Left ventricle myocardium inferior (tissue), 1 donor: ENCODE results near the gene LAMTOR2. TPM values are rescaled to one million over a fixed set of nuclear protein-coding genes. Genes with fewer than 3 reads are reported as not detected.
A peak's percentile ranks its signal among the peaks of the same experiment; 100 is the strongest.

Source experiments
- DNase-seq: peaks from one replicate; pipeline ENCODE4 v3.0.0-alpha.2; 2020
- H3K27ac ChIP-seq: fragments of 200-600 bp; replicated peaks from 2 replicates; pipeline ENCODE4 v1.8.0; 2021
- H3K27me3 ChIP-seq: fragments of 200-600 bp; 2 replicates; pipeline ENCODE4 v1.8.0; 2021; ENCODE audit warnings: low read depth
- H3K36me3 ChIP-seq: fragments of 200-600 bp; 2 replicates; pipeline ENCODE4 v1.8.0; 2021
- H3K4me1 ChIP-seq: fragments of 200-600 bp; 2 replicates; pipeline ENCODE4 v1.8.0; 2021
- H3K4me3 ChIP-seq: fragments of 200-600 bp; 2 replicates; pipeline ENCODE4 v1.8.0; 2021; ENCODE audit warnings: mild to moderate bottlenecking, moderate library complexity
- H3K9me3 ChIP-seq: fragments of 200-600 bp; replicated peaks from 2 replicates; pipeline ENCODE4 v1.8.0; 2021
- intact Hi-C: fragments of 100-400 bp; cut with micrococcal nuclease; formaldehyde crosslinking; loops from one replicate; pipeline ENCODE4 v1.11.0; 2022
- total RNA-seq: library from RNA; stranded (reverse); fragmentation: NEBNext Ultra II Directional; extraction: Animal tissue kit (Norgen Biotek cat#: 25700); gene quantifications from one replicate; pipeline ENCODE4 v1.2.1, GENCODE V29; 2021
- TF ChIP-seq, protein P1 (sequence below): fragments of 200-600 bp; IDR thresholded peaks from 2 replicates; pipeline ENCODE4 v1.8.0; 2021; ENCODE audit warnings: antibody characterized with exemption, mild to moderate bottlenecking, borderline replicate concordance
- donor health status: DM: no; HTN: yes; CAD: no; lungs with severe emphysema.

Gene LAMTOR2
- total RNA-seq, 1 donor from 2014 or later, result 55.0 TPM

DNA sequence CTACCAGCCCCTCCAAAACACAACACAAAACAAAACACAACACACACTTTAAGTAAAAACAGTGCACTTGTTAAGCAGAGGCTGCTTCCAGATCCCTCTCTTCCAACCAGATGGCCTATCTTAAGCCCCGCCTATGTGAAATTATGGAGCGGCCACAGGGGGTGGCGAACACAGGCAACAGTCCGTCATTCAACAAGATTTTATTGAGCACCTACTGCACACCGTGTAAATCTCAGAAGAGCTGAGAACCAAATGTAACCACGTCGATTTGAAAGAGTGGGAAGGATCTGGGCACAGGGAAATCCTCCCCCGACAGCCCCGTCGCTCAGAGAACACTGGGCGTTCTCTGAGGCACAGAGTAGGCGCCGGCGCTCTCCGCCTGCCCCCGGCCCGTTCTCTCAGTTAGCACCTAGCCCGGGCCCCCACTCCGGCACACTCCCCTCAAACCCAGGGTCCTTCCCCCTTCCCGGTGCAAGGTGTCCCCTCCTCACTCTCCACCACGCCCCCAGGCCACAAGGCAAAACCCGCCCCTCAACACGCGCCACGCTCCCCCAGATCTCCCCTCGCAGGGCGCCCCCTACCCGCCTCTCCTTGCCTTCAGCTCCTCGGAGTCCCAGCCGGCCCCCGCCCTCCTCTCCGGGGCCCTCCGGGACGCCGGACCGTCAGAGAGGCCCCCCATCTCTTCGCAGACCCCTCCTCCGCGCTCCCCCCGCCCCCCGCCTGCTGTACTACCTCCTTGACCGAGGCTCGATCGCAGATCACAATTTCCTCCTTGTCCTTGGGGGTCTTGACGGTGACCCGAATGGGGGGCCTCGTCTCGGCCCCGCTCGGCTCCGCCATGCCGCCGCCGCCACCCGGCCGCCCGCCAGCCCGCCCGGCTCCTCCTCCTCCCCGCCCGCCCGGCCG is 1.5 kb upstream of the LAMTOR2 start:
- Histone ChIP-seq H3K27ac (peak overlapping the region; percentile 99), H3K36me3 (peaks cover 28% of the 10 kb centered on the region), H3K27me3 (no peaks in the 10 kb centered on the region), H3K4me3 (peak overlapping the region; percentile 95), H3K4me1 (peaks cover 65% of the 10 kb centered on the region), H3K9me3 (no peaks in the 10 kb centered on the region)
- TF ChIP-seq, protein P1, sequence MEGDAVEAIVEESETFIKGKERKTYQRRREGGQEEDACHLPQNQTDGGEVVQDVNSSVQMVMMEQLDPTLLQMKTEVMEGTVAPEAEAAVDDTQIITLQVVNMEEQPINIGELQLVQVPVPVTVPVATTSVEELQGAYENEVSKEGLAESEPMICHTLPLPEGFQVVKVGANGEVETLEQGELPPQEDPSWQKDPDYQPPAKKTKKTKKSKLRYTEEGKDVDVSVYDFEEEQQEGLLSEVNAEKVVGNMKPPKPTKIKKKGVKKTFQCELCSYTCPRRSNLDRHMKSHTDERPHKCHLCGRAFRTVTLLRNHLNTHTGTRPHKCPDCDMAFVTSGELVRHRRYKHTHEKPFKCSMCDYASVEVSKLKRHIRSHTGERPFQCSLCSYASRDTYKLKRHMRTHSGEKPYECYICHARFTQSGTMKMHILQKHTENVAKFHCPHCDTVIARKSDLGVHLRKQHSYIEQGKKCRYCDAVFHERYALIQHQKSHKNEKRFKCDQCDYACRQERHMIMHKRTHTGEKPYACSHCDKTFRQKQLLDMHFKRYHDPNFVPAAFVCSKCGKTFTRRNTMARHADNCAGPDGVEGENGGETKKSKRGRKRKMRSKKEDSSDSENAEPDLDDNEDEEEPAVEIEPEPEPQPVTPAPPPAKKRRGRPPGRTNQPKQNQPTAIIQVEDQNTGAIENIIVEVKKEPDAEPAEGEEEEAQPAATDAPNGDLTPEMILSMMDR, result peak; percentile 35
- intact Hi-C loops, result no loop called here
- DNase-seq, result peak; percentile 55

DNA sequence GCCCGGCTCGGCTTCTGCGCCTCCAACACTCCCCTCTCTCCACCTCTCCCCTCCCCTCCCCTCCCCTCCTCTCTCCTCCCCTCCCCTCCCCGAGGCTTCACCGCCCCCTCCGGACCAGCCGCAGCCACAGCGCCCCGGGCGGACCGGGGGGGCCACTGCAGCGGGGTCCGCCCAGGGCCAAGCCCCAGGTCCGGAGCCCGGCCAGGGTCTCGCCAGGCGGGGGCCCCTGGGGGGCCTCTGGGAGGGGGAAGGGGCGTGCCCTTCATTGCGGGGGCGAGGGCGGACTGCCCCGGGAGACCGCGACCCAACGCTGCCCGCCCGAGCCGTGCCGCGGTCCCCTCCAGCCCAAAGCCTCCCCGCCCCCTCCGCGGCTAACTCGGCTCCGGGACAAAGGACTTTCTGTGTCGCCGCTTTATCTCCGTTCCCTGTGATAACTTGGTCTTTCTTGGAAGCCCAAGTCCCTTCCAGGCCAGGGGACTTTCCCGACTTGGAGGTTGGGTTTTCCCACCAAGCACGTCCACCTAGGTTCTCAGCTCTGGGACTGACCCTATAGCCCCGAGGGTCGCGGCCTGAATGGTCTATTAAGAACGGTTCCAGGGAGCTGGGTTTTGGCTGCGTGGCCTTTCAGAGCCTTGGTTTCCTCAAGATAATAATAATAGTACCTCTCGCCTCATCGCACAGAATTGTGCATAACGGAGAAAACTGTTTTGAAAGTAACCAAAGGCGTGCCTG is 648 bp upstream of the LAMTOR2 start, which contains the start of gene UBQLN4:
TSS of gene UBQLN4 (minus strand) at position 31 of the 732 bp plus-strand sequence. CDS start 97 bp downstream, outside the sequence.
- peak; percentile 88 for DNase-seq
- TF ChIP-seq, protein P1, result peak; percentile 60
- intact Hi-C loops, result no loop called here
- Histone ChIP-seq H3K9me3 (no peaks in the 10 kb centered on the region), H3K27me3 (no peaks in the 10 kb centered on the region), H3K36me3 (peaks cover 29% of the 10 kb centered on the region), H3K4me1 (peaks cover 62% of the 10 kb centered on the region), H3K27ac (peak within 1 kb of the TSS; percentile 99), H3K4me3 (peak within 1 kb of the TSS; percentile 95)

DNA sequence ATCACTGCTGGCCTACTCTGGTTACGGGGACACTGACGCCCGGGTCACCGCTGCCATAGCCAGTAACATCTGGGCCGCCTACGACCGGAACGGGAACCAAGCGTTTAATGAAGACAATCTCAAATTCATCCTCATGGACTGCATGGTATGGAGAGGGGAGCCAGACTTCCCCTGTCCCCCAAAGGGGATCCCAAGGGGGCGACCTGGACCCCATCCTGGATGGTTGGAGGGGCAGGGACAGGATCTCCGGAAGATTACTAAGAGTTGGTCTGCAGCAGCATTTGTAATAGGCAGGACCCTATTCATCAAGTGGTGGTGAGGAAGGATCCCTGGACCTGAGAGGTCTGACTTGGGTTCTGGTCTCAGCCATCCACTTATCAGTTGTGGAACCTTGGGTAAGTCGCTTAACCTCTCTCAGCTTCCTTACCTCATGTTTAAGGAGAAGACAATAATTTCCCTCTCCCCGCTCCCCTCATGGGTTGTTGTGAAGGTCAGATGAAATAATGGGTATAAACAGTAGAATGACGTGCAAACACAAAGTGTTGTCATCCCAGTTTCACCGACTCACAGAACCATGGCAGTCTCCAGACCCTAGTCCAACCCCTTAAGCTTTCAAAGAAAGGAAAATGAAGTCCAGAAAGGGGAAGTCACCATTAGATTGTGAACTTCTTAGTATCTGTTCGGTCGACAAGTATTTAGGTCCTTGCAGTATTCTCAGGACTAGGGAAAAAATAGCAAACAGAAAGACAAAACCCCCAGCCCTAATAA is 883 bp downstream of the LAMTOR2 start:
- DNase-seq, result no peak
- Histone ChIP-seq H3K27ac (peak overlapping the region; percentile 99), H3K27me3 (no peaks in the 10 kb centered on the region), H3K9me3 (no peaks in the 10 kb centered on the region), H3K4me1 (peaks cover 52% of the 10 kb centered on the region), H3K4me3 (peak overlapping the region; percentile 95), H3K36me3 (peaks cover 19% of the 10 kb centered on the region)
- intact Hi-C loops, result no loop called here
- TF ChIP-seq, protein P1, result no peak

DNA sequence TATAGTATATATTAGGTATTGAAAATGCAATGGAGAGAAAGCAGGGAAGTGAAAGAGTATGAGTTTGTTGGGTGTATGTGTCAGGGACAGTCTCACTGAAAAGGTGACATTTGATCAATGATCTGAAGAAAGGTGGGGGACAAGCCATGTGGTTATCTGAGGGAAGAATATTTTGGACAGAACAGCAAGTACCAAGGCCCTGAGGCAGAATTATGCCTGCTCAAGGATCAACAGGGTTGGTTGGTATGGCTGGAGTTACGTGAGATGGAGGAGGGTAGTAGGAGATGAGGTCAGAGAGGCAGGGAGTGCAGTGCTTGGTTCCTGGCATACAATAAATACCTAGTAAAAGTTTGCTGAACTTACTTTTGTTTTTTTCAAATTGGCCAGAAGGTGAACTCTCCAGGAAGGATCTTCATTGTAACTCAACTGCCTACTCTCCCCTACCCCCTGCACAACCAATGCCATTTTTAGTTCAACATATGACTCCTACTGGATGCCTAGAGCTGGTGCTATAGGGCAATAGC is 1.8 kb downstream of the LAMTOR2 start:
- H3K4me3 ChIP-seq, result peak overlapping the region; percentile 95
- TF ChIP-seq, protein P1, result no peak
- H3K9me3 ChIP-seq, result no peaks in the 10 kb centered on the region
- peaks cover 43% of the 10 kb centered on the region for H3K4me1 ChIP-seq
- H3K36me3 ChIP-seq, result peaks cover 19% of the 10 kb centered on the region
- intact Hi-C loops, result no loop called here
- no peak for DNase-seq
- H3K27ac ChIP-seq, result no peak overlapping the region
- no peaks in the 10 kb centered on the region for H3K27me3 ChIP-seq
